HG03469 (cell line): ENCODE results near the gene WNT2B.
"Not testable (repeated sequence)": the region's sequence is repeated elsewhere in the genome, so short reads cannot be mapped to it uniquely, and the experiment has no call there.

ENCODE experiments used
- ATAC-seq: cut with Tn5 transposase; IDR thresholded peaks from one replicate; pipeline ENCODE4 v1.9.1; 2021; ENCODE audit warnings: mild to moderate bottlenecking, moderate library complexity, moderate number of reproducible peaks; ENCODE audit not compliant: unreplicated experiment

WNT2B gene

DNA sequence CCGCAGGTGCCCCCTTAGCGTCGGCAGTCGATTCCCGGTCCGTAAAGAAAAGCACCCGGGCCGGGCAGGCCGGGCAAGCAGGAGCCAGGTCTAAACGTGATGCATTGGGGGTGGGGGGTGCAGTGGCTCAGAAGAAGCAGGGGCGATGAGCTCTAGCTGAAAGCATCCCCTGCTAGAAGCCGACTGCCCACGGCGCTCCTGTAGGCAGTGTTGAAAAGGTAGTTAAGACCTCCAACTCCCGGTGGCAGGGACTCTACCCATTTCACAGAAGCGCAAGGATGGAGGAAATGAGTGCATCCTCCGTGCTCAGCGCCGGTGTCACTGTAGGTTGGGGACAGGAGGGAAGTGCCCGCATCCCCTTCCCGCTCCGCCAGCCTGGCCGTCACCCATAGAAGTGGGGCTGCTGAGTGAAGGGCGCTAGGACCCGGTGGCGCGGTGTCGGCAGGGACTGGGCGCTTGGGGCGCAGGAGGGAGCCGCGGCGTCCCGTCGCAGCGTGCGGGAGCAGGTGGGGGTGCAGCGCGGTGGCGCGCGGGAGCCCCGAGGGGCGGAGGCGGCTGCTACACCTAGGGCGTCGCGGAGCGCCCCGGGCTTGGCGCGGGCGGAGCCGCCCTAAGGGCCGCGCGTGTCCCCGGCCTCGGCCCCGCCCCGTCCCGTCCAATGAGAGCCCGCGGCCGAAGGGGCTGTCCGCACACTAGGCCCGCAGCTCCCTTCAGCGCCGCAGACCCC lies at the start of gene WNT2B:
TSS of gene WNT2B (plus strand) at position 688 of the 727 bp plus-strand sequence. CDS start 298 bp downstream, outside the sequence.
- ATAC-seq: no peak

DNA sequence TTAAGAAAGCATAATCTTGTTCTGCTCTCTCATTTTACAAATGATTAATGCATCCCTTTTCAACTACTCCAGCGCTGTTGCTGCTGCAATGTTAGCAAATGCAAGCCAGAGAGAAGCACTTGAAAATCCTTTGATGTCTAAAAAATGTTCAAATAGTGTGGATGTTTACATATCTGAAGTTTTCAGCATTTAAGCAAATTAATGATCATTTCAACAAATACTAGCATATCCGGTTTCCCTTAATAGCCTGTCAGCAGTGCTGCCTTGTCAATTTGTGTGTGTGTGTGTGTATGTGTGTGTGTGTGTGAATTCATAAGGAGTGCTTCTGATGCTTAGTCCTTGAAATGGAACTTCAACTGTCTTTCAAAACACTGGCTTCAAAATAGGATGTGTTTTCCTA lies 48.1 kb upstream of the WNT2B start:
- no peak for ATAC-seq

DNA sequence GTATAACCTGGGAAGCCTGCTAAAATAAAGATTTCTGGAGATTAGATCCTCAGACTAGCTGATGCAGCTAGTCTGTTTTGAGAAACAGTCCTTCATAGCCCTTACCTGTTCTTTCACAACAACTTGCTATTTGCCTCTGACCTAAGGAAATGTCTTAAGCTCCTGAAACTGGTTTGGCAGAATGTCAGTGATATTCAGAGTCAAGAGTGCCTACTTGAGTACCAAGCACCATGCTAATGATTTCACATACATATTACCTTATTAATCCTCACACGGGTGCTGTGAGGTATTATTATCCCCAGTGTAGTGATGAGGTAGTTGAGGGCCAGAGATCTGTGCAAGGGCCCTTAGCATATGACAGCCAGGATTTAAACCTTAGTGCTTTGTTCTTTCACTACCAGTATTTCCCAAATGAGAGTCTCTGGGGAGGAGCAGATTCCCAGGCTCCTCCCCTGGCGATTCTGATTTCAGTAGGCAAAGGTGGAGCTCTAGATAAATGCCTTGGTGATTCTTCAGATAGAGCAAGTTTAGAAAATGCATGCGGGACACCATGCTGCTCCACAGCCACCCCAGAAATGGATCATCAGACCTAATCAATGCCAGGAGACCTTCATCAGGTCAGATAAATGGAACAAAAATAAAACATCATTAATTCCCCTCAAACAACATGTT lies 47.4 kb upstream of the WNT2B start:
- no peak for ATAC-seq

DNA sequence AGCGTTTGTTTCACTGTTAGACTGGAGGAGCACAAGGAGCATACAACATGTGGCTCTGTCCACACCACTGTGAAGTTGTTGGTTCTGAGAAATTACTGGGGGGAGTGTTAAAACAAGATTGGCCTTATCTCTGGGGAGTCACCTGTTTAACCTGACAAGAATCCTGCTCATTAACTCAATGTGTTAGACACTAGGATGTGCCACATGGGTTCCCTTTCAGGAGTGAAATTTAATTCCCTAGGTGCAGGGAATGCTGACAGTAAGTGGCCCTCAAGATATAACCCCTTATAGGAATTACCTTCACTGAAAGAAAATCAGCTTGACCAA lies 45.8 kb upstream of the WNT2B start:
- ATAC-seq: no peak

DNA sequence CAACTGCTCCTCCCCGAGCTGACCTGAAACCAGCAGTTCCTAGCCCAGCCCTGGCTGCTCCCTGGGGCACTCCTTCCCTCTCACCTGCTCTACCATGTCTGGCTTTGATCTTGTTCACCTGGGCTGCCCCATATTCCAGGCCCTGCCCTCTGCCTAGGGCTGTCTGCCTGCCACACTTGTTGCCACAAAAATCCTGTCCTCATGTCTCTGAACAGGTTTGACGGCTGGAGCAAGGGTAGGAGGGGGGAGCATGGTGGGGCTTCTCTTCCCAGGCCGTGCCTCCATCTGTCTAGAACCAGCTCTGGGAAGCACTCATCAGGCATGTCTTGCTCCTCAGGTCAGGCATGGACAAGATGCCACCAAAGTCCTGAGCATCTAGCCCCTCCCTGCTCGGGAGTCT lies 44.3 kb upstream of the WNT2B start:
- ATAC-seq: no peak

DNA sequence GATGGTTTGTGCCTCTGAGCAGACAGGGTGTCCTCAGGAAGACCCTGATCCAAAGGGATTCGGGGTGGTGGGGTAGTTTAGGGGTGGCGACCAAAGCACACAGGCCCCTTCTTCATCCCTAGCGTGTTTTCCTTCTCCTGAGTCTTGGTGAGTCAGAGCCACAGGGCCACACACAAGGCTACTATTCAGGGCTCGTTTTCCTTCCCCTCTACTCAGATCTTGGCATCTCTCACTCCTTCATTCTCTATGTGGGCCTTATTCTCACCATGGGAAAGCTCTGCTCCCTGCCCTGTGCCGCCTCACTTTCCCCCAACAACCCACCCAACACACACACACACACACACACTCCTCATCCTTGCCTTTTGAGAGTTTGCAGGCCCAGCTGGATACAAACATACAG lies 43.6 kb upstream of the WNT2B start:
- ATAC-seq: no peak

DNA sequence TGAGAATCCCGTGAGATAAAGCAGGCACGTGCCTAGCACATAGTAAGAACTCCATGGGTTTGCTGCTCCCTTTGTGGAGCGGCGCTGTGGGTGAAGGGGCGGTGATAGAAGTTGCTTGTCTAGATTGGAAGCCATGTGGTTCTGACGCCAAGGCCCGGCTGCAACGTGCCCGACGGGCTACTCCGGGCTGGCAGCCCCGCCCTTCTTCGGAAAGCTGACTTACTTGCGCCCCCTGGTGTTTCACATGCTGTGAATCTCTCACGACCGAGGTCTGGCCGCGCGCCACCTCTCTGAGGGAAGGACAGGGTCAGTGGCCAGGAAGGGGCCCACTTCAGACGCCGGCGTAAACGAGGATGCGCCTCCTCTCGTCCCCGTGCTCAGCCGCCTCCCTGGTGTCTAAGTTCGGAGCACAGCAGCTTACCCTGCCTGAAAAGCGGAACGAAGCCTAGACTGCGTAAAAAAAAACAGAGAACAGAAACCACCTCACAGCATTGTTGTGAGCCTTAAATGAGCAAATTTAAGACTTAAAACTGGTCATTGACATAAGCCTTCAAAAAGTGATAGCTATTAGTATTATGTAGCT lies 42.6 kb upstream of the WNT2B start:
- ATAC-seq: peak; percentile 52

DNA sequence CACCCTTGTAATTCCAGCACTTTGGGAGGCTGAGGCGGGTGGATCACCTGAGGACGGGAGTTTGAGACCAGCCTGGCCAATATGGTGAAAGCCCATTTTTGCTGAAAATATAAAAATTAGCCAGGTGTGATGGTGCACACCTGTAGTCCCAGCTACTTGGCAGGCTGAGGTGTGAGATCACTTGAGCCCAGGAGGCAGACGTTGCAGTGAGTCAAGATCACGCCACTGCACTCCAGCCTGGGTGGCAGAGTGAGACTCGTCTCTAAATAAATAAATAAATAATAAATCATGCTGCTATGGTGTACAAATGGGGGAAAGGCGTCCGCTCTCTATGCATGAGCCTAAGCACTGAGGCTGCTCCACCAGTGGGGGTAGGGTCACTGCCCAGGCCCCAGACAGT lies 38.4 kb upstream of the WNT2B start:
- ATAC-seq: not testable (repeated sequence)

DNA sequence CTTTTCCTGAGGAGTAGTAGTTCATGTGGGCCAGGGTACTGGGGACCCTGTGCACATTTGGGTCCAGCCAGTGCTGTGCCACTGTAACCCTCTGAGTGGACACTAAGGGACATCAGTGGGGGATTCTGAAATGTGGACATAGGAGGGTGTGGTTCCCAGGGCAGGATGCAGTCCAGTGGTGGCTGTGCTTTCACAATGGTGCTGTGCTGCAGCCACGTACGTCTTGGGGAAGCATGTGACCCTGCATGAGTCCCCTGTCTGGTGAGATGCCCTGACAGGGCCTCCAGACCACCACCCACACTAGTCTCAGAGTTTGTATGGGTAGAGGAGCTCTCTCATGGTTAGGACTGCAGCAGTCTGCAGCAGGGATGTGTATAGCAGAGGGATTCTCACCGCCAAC lies 37.8 kb upstream of the WNT2B start:
- ATAC-seq: no peak

DNA sequence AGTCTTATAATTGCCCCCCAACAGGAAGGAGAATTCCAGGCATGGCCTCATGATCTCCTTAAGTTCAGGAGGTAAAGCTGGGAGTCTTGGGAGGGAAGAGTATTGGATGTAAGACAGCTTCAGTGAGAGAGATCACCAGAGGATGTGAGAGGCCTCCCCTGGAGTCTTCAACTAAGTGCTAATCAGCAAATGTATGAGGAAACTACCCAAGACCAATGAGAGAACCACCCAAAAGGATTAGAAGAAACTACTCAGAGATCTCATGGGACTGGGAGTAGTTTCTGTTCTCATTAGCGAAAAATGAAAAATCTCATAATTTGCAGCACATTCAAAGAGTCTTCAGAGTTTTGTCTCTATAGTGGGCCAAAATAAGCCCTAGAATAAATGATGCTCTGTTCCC lies 36.6 kb upstream of the WNT2B start:
- ATAC-seq: no peak

DNA sequence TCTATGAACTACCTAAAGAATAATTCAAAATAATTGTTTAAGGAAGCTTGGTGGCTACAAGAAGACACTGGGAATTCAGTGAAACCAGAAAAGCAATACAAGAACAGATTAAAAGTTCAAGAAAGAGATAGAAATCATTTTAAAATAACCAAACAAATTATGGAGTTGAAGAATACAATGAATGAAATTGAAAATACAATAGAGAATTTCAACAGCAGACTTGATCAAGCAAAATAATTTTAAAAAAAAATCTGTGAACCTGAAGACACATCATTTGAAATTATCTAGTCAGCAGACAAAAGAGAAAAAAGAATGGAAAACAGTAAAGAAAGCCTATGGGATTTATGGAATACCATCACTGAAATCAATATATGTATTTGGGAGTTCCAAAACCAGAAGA lies 31.2 kb upstream of the WNT2B start:
- ATAC-seq: no peak

DNA sequence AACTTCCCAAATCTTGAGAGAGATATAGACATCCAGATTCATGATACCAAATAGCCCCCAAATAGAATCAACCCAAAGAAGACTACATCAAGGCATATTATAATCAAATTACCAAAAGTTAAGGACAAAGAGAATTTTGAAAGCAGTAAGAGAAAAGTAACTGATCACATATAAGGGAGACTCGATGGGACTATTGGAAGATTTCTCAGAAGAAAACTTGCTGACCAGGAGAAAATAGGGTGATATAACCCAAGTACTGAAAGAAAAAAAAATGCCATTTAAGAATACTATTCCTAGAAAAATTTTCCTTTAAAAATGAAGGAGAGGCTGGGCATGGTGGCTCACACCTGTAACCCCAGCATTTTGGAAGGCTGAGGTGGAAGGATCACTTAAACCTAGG lies 30.5 kb upstream of the WNT2B start:
- ATAC-seq: no peak

DNA sequence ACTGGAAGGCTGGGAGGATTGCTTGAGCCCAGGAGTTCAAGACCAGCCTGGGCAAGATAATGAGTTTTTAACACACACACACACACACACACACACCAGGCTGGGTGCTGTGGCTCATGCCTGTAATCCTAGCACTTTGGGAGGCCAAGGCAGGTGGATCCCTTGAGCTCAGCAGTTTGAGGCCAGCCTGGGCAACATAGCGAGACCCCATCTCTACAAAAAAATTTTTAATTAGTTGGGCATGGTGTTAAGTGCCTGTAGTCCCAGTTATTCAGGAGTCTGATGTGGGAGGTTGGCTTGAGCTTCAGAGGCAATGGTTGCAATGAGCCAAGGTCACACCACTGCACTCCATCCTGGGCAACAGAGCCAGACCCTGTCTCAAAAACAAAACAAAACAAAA lies 22.7 kb upstream of the WNT2B start:
- ATAC-seq: not testable (repeated sequence)

DNA sequence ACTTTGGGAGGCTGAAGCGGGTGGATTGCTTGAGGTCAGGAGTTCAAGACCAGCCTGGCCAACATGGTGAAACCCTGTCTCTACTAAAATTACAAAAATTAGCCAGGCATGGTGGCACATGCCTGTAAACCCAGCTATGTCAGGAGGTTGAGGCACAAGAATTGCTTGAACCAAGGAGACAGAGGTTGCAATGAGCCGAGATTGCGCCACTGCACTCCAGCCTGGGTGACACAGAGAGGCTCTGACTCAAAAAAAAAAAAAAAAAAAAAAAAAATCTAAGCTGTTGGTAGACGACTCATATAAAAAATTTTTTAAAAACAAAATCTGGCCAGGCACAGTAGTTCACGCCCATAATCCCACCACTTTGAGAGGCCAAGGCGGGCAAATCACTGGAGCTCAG lies 21.1 kb upstream of the WNT2B start:
- ATAC-seq: not testable (repeated sequence)

DNA sequence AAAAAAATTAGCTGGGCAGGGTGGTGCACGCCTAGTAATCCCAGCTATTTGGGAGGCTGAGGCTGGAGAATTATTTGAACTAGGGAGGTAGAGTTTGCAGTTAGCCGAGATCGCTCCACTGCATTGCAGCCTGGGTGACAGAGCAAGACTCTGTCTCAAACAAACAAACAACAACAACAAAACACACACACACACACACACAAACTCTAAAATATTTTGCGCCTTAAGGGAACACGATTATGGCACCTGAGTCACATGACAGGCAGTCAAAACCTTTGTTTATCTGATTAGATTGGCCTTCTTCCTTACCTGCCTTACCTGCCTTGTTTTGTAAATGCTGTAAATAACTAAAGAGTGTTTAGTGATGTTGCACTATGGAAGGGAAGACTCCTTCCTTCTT lies 20.6 kb upstream of the WNT2B start:
- ATAC-seq: no peak

DNA sequence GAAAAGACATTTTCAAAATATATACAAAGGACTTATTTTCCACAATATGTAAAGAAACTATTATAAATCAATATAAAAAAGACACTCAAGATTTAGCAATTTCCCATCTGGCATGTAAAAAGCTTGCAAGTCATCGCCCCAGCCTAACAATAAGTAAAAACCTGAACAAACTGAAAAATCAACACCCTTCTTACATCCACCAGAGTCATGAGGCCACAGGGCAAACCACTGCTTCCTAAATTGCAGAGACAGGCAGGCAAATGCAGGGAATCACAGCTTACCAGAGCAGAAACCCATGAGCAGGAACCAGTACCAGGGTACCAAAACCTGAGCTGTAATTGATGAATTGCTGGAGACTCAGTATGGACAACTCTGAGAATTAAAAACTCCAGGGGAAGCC lies 16.7 kb upstream of the WNT2B start:
- ATAC-seq: no peak

DNA sequence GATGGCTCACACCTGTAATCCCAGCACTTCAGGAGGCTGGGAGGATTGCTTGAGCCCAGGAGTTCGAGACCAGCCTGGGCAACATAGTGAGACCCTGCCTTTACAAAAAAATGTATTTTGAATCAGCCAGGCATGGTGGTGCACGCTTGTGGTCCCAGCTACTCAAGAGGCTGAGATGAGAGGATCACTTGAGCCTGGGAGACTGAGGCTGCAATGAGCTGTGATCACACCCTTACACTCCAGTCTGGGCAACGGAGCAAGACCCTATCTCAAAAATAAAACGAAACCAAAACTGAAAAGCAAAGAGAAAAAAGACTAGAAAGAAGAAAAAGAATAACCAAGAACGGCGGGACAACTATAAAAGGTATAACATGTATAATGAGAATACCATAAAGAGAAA lies 15.4 kb upstream of the WNT2B start:
- no peak for ATAC-seq

DNA sequence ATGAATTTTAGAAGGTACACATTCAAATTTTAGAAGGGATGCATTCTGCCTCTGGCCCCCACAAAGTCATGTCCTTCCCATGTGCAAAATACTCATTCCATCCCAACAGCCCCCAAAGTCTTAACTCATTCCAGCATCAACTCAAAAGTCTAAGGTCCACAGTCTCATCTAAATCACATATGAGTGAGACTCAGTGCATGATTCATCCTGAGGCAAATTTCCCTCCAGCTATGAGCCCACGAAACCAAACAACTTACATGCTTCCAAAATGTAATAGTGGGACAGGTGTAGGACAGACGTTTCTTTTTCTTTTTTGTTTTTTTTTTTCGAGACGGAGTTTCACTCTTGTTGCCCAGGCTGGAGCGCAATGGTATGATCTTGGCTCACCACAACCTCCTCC lies 12.5 kb upstream of the WNT2B start:
- no peak for ATAC-seq

DNA sequence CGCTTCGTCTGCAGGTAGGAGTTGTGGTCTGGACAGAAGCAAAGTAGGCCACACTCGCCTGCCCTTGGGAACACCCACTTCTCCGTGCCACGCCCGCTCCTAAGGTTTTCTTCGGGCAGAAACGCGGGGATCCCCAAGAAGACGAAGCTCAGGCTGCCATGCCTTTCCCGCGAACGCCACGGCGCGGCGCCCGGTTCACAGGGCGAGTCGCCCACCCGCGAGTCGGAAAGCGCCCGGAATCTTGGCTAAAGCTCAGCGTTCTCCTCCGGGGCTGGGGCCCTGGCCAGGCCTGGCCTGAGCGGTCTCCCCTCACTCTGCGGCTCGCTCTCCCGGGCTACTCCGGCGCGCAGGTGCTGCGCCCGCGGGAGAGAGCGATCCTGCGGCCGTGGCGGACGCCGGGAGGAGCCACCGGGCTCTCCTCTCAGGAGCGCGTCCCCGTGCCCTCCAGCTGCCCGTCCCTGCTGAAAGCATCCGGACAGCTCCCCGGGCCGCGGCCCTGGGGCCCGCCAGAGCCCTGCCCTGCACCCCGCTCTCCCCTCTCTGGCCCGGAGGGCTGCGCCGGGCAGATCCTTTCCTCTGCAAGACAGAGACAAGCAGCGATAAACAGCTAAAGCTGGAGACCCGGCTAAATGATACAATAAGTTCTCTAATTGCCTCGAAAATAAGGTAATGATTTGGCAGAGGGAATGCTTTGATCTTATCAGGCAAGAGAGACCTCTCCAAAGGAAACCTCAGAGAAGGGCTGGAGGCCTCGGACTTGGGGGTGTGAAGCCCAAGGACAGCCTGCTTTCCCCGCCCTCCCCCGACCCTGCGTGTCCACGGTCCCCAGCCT lies 6.7 kb upstream of the WNT2B start:
- no peak for ATAC-seq

DNA sequence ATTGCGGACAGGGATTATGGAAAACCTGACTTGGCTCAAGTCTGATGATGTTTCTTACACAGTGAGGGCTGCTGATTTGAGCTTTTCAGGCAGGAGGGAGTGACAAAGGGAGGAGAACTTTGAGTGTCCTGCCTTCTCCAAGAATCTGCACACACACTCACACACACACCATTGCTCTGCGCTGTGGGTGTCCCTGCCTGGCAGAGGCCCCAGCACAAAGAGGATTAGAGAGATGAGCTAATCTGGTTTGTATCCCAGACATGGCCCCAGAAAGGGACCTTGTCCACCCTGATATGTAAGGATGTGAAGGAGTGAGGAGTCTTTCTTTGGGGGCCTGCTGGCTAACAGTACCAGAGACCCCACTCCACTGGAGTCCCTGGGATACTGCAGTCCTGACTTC lies 5.9 kb upstream of the WNT2B start:
- no peak for ATAC-seq

DNA sequence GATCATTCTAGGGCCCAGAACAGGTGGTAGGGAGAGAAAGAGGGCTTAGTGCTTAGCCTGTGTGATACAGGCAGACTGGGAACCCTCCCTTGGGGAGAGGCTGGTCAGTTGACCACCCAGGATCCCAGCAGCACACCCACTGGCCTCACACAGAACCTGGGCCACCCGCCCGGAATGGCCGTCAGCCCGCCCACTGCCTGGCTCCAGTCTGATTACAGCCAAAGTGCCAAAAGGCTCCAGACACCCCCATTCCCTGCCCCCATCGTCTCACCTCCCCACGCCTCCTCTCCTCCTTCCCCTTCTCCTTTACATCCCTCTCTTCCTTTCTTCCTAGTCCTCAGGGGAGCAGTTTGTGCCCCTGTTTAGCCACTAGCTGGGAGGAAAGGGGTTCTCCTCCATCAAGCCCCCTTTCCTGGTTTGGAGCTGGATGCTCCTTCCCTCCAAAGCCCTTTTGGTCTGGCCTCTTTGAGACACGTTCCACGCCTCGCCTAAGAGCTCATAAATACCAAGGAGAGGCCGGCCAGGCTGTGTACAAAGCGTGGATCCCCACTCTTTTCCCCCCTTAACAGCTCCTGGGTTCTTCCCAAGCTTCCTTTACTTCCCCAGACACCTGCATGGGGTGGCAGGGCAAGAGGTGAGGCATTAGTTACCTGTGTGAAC lies 4.6 kb upstream of the WNT2B start:
- no peak for ATAC-seq
